GM21423 (cell line): ENCODE results near the gene AGAP3.
A peak's percentile ranks its signal among the peaks of the same experiment; 100 is the strongest.

Experiments used
- ATAC-seq: cut with Tn5 transposase; IDR thresholded peaks from one replicate; pipeline ENCODE4 v1.9.1; 2021; ENCODE audit warnings: mild to moderate bottlenecking, moderate library complexity; ENCODE audit not compliant: unreplicated experiment

The AGAP3 gene

DNA sequence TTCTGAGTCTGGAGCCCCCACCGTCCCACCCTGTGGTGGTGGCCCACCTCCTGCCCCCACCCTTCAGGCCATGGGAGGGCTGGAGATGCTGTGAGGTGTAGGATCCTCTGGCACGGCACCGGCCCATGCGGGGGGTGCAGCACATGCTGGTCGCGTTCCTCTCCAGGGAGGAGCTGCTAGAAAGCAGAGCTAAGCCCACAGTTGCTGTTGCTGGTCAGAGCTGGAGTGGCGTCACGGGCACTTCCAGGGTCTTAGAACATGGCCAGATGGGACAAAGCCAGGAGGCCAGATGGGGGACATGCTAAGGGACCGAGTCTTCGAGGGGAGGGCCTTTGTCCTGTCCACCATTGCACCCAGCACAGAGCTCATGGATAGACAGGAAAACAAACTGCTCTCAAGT lies 21.6 kb downstream of the AGAP3 start:
- no peak for ATAC-seq

- ATAC-seq = no peak
Observed at GRCh38 chr7:151109094-151110048, 23.1 kb downstream of the AGAP3 start.

DNA sequence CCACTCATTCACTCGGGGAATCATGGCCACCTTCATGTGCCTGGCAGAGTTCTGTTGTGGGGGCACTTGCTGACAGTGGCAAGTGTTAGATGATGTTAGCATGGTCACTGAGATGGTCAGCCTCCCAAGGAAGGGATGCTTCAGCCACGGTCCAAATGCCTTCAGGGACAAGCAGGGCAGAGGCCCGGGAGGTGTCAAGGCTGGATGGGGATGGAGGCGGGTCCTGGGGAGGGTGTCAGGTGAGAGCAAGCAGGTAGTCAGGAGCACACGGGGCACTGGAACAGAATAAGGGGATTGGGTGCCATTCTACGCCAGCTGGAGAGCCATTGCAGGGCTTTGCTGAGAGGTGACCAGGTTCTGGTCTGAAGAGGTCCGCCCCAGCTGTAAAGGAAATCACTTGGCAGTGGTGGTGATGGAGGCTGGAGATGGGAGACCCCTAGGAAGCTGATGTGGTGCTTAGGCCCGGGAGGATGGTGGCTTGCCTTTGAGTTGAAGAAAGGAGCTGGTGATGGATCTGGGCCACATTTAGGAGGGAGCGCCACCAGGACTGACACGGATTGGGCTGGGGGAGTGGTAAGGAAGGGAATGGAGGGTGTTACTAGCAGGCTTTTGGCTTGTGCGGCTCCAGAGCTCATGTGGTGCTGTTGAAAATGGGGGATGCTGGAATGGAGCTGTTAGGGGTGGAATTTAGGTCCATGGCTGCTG lies 24.1 kb downstream of the AGAP3 start:
- no peak for ATAC-seq

DNA sequence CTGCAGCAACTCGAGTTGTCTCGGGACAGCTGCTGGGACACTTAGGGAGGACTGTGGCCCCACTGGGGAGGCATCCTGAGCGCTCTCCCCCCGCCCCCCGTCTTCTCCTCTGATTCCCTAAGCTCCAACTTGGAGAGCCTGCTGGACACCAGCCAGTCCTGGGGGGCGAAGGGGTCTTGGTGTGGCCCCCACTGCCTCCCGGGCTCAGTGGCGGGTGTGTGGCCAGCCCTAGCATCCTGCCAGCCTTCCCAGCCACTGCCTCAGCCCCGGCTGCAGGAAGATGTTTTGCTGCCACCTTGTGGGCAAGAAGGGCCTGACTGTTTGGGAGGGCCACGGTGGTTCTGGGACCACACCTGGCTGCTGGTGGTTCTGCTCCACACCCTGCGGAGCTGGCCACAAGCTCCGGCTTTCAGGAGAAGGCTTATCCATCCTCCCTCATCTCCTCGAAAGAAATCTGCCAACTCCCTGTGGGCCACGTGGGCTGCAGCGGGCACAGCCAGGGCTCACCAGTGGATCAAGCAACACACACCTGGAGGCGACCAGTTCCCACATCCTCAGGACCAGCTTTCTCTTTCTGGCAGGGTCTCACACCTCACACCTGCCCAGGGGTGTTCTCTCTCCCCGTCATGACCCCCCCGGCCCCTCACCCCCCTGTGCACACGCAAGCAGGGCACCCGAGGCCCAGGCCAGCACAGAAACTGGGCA lies 24.8 kb downstream of the AGAP3 start:
- peak; percentile 73 for ATAC-seq

DNA sequence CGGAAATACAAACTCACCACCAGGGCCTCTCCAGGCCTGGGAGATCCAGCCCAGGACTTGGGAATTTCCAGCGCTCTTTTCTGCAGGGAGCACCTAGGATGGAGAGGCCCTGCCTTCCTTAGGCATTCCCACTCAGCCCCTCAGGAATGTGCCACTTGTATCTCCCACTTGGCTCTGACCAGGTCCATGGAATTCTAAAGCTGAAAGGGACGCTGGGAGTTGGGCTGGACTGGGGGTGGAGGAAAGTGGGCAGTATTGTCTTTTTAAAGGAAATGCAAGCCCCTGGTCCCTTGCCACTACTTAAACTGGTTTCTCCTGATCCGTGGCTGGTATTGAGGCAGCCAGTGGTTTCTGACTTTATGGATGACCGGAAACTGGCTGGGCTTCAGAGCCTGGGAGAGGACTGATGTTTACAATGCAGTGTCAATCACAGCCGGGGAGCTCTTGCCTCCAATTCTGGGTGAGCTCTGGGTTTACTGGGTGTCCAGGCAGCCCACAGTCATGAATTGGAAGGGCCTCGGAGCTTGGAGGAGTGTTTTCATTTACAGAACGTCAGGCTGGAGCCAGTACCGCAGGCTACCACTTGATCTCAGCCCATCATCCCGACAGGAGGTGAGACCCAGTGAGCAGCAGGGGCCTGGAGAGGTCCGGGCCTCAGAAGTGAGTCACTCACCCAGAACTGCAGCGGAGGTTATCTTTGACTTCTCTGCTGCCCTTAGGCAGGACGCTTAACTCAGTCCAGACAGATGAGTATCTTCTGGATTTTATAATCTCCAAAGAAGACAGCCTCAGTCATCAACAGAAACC lies 27.3 kb downstream of the AGAP3 start:
- no peak for ATAC-seq

DNA sequence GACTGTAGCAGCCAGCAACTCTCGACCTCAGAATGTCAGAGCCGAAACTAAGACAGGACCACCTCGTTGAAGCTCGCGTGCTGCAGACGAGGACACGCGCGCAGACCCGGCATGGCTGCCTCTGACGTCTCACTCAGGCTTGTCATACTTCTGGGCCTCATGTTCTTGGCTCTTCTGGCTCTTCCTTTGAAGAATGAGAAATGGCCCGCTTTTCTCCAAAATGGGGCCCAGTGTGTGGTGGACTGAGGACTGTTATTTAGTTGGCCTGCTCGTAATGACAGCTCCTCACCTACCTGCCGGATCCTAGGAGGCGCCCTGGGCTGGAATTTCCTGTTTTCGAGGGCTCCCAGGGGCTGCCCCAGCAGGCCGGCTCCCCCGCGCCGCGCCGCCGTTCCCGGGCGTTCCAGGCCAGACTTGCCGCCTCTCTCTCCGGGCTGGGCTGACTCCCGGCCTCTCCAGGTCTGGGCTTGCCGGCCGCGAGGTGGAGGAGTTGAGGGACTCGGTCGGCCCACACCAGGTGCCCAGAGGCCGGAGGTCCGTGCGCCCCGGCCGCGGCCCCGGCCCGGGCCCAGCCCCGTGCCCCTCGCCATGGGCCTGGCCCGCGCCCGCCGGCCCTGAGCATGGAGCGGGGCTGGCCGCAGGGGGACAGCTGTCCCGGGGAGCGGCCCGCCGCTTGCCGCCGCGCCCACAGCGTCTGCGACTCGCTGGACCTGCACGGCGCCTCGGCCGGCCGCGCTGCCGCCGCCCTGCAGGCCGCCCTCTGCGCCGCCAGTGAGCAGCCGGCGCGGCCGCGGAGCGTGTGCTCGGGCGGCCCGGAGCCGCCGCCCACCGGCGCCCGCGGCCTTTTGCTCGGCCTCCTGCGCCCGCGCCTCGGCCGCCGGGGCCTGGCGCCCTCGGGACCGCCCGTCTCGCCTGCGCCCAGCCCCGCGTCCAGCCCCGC lies 28.1 kb downstream of the AGAP3 start:
- ATAC-seq = no peak

GRCh38 chr7:151115121-151115835 lies 29.0 kb downstream of the AGAP3 start:
- ATAC-seq = no peak

- no peak for ATAC-seq
Observed at GRCh38 chr7:151115836-151116418, 29.7 kb downstream of the AGAP3 start.

DNA sequence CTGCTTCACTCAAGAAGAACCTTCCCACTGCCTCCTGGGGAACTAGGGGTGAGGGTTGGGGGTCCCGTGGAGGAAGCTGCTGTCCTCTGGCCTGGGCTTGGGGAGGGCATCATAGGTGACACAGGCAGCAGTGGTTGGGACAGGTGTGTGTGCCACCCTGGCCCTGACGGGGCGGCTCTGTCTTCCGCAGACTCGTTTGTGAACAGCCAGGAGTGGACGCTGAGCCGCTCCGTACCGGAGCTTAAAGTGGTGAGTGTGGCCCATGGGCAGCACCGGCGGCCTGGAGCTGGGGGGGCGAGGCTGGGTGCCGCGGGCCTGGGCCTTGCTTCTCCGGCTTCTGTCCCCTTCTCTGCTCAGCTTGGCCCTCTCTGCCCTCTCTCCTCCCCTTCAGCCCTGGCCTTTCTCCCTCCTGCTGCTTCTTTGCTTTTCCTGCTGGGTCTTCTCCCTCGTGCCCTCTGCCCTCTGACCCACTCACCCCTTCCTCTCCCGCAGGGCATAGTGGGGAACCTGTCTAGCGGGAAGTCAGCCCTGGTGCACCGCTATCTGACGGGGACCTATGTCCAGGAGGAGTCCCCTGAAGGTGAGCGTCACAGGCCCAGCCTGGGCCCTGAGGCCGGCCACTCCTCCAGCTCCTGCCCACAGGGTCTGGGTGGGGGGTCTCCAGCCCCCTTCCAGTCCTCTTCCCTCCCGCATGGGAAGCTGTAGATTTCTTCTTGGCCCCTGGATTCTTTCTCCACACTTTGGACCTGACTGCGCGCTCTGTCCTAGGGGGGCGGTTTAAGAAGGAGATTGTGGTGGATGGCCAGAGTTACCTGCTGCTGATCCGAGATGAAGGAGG lies 30.5 kb downstream of the AGAP3 start:
- ATAC-seq = no peak

- no peak for ATAC-seq
Observed at GRCh38 chr7:151117565-151117964, 31.3 kb downstream of the AGAP3 start.

GRCh38 chr7:151118108-151119054 lies 32.1 kb downstream of the AGAP3 start:
- ATAC-seq = no peak

DNA sequence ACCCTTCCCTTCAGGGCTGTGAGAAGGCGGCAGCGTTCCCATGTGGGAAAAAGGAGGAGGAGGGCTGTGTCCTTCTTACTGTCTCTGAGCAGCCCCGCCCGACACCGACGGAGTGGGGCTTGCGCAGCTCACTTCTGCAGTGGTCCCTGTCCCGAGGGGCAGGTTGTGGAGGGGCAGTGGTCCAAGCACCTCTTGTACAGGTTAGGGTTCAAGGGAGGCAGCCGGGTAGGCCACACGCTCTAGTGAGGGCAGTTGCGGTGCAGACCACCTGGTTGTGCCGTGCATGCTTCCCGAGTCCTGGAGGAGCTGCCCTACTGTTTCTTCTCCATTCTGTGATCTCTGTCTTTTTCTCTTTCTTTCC lies 32.8 kb downstream of the AGAP3 start:
- no peak for ATAC-seq

GRCh38 chr7:151119902-151120301 lies 33.6 kb downstream of the AGAP3 start:
- no peak for ATAC-seq

GRCh38 chr7:151120896-151121295 lies 34.6 kb downstream of the AGAP3 start:
- no peak for ATAC-seq

DNA sequence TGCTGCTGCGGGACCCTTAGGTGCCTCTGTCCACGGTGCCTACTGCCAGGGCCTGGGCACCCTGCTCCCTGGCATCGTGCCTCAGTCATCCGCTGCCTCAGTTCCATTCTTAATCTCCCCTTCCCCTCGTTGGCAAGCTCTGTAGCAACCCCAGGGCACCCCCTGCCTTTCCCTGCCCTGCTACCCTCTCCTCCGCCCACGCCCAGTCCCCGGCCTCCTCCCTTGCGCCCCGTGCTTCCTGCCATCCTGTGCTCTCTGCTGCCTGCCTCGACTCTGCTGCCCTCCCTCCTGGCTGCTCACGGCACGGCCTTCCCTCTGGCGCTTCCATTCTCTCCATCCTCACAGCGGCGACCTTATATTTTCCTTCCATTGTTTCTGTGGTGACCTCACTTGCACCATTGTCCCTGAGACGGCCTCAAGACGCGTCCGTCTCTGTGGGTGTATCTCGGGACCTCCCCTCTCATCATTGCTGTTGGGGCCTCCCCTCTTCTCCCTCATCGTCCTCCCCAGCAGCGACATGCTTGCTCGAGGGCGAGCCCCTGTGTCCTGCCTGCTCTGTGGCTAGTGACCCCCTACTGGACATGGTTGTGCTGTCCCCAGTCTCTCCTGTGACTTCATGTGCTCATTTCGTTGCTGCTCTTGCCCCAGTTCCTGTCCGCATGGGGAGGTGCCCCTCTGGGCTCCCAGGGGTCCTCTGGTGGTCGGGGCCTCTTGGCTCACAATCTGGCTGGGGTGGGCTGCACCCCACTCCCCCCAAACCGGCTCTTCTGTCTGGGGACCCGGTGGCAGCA lies 35.3 kb downstream of the AGAP3 start:
- ATAC-seq = no peak

- ATAC-seq = no peak
Observed at GRCh38 chr7:151122276-151122675, 36.0 kb downstream of the AGAP3 start.
